HEK293T (cell line): ENCODE results near the gene BCAS1.

ENCODE experiments used
- CTCF ChIA-PET: fragments of 350-600 bp; formaldehyde crosslinking; extraction: SDS; loops from one replicate; lab custom pipeline; 2021; ENCODE audit warnings: antibody characterized with exemption, inconsistent platforms; lab: Yijun Ruan, JAX
- POLR2A ChIA-PET: fragments of 350-600 bp; formaldehyde crosslinking; extraction: SDS; loops from one replicate; lab custom pipeline; 2020; ENCODE audit warnings: antibody characterized with exemption, inconsistent platforms; lab: Yijun Ruan, JAX
- DNase-seq: peaks from one replicate; pipeline ENCODE4 v3.0.0; 2012; ENCODE audit warnings: mixed read lengths; ENCODE audit errors: extremely low spot score
- ARNT ChIP-seq: fragments of 450-650 bp; IDR thresholded peaks from 2 replicates; pipeline ENCODE4 v1.6.1; 2017; ENCODE audit warnings: mild to moderate bottlenecking
- BHLHE40 ChIP-seq: fragments of 450-650 bp; IDR thresholded peaks from 2 replicates; pipeline ENCODE4 v1.6.1; 2016; ENCODE audit warnings: mild to moderate bottlenecking, moderate library complexity, borderline replicate concordance
- CTBP1 ChIP-seq: fragments of 450-650 bp; IDR thresholded peaks from 2 replicates; pipeline ENCODE4 v1.6.1; 2016; ENCODE audit warnings: borderline replicate concordance
- ELF4 ChIP-seq: fragments of 450-650 bp; IDR thresholded peaks from 2 replicates; pipeline ENCODE4 v1.6.1; 2017; ENCODE audit warnings: antibody characterized with exemption
- FOXA1 ChIP-seq: fragments of 450-650 bp; IDR thresholded peaks from 2 replicates; pipeline ENCODE4 v1.6.1; 2016; ENCODE audit warnings: mild to moderate bottlenecking
- FOXK2 ChIP-seq: fragments of 450-650 bp; IDR thresholded peaks from 2 replicates; pipeline ENCODE4 v1.6.1; 2016; ENCODE audit warnings: mild to moderate bottlenecking
- FOXM1 ChIP-seq: fragments of 450-650 bp; IDR thresholded peaks from 2 replicates; pipeline ENCODE4 v1.6.1; 2017; ENCODE audit warnings: mild to moderate bottlenecking, borderline replicate concordance
- HDGF ChIP-seq: fragments of 450-650 bp; IDR thresholded peaks from 2 replicates; pipeline ENCODE4 v1.6.1; 2017; ENCODE audit warnings: antibody characterized with exemption, borderline replicate concordance
- L3MBTL2 ChIP-seq: fragments of 450-650 bp; conservative IDR thresholded peaks from 2 replicates; pipeline ENCODE4 v1.6.1; 2016; ENCODE audit warnings: mild to moderate bottlenecking
- LEF1 ChIP-seq: fragments of 450-650 bp; IDR thresholded peaks from 2 replicates; pipeline ENCODE4 v1.6.1; 2017; ENCODE audit warnings: mild to moderate bottlenecking, borderline replicate concordance
- NFRKB ChIP-seq: fragments of 450-650 bp; IDR thresholded peaks from 2 replicates; pipeline ENCODE4 v1.6.1; 2016; ENCODE audit warnings: mild to moderate bottlenecking, moderate library complexity
- SP1 ChIP-seq: fragments of 450-650 bp; IDR thresholded peaks from 2 replicates; pipeline ENCODE4 v1.6.1; 2017
- SUZ12 ChIP-seq: fragments of 450-650 bp; IDR thresholded peaks from 2 replicates; pipeline ENCODE4 v1.6.1; 2016; ENCODE audit warnings: mild to moderate bottlenecking
- TARDBP ChIP-seq: fragments of 450-650 bp; IDR thresholded peaks from 2 replicates; pipeline ENCODE4 v1.6.1; 2016
- ZNF384 ChIP-seq: fragments of 450-650 bp; IDR thresholded peaks from 2 replicates; pipeline ENCODE4 v1.6.1; 2016
- TF ChIP-seq, protein P1 (sequence below): fragments of 450-650 bp; IDR thresholded peaks from 2 replicates; pipeline ENCODE4 v1.6.1; 2016

The BCAS1 gene

DNA sequence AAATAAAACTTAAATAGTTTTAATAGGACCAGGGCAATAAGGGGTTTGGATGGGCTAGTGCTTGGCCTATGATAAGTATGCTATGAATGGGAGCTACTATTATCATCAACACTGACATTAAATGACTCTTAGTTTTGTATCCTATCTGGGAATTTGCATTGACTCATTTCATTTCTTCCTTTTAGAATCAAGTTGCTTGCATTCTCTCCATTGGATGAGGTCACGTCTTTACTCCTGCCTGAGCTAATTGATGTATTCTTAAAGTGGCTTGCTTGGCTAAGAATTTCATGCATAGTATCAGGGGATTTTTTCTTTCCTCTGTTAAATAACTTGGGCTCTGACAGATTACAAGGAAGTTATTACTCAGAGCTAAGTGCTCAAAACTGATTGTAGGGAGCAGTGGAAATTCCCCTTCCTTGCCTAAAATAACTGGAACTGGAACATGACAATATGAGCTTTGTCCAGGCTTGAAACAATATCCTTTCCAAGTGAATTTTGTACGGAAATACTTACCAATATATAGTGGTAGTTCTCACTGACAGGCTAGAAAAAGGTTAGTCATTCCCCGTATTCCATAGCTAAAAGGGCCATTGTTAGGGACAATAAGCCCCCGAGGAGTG lies 169.9 kb downstream of the BCAS1 start:
- CTCF ChIA-PET, result interaction anchor here (0.7 to 2.6 kb wide), 2 partner anchors 15 to 1640 kb away, joined by 3 to 14 read pairs; no protein-coding TSS in a partner anchor
- POLR2A ChIA-PET, result interaction anchor here (1.1 to 1.3 kb wide), 2 partner anchors 15 to 19 kb away, joined by 3 to 5 read pairs; no protein-coding TSS in a partner anchor
- TF ChIP-seq L3MBTL2 (no peak), NFRKB (no peak), ZNF384 (no peak), BHLHE40 (no peak), ARNT (no peak)
- no peak for DNase-seq

DNA sequence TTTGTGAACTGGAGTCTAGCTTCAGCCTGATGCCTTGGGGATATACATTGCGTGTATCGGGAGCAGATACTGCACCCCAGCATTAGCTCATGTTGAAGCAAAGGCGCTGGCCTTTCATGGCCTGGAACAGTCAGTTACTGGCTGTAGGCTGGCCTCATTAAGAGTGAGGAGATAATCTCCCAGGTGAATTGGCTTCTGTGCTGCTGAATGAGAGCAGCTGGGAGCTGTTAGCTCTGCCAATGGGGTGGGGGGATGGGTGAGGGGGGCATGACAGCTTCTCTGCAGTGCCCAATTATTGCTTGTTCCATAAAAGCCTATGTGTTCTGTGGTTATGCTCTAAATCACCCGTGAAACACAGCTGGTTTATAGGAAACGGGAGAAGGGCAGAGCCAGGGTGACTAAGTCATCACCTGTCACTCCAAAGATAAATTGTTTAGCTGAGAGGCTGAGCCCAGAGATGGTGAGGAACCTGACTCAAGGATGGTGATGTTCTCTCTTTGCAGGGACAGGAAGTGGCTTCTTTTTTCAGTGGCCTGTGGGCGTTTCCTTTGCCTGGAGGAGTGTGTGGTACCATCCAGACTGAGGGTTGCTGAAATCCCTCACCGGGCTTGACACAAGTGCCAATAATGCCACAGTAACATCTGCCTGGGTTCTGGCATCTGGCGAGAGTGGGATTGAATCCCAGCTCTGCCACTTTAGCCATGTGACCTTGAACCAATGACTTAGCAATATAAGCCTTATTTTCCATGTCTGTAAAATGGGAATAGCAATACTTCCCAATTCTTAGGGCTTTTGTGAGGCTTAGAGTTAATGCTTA lies 170.8 kb downstream of the BCAS1 start:
- CTCF ChIA-PET, result interaction anchor here (0.5 to 0.6 kb wide), 2 partner anchors 8 to 65 kb away, joined by 3 to 5 read pairs; no protein-coding TSS in a partner anchor
- TF ChIP-seq, protein P1, sequence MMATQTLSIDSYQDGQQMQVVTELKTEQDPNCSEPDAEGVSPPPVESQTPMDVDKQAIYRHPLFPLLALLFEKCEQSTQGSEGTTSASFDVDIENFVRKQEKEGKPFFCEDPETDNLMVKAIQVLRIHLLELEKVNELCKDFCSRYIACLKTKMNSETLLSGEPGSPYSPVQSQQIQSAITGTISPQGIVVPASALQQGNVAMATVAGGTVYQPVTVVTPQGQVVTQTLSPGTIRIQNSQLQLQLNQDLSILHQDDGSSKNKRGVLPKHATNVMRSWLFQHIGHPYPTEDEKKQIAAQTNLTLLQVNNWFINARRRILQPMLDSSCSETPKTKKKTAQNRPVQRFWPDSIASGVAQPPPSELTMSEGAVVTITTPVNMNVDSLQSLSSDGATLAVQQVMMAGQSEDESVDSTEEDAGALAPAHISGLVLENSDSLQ, result peak; percentile 92
- no peak for TF ChIP-seq CTBP1
- TF ChIP-seq ZNF384, result no peak
- no peak for TF ChIP-seq TARDBP
- no peak for DNase-seq
- POLR2A ChIA-PET, result interaction anchor here (1.3 kb wide), 1 partner anchor 18 kb away, joined by 3 read pairs; no protein-coding TSS in a partner anchor

DNA sequence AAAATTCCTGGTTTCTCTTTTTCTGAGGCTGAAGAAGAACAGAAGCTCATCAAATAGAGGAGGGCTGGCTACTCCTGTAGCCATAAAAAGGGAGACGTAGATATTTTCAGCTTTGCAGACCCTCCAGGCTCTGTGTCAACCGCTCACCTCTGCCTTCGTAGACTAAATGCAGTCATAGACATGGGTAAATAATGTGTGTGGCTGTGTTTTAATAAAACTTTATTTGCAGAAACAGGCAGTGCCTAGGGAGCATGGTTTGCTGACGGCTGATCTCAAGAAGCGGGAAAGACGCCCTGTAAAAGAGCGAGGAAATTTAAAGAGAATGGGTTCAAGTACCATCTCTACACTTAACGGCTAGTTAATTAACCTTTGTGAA lies 171.8 kb downstream of the BCAS1 start:
- no peak for DNase-seq
- no peak for TF ChIP-seq ARNT
- TF ChIP-seq TARDBP, result no peak
- no peak for TF ChIP-seq BHLHE40
- no peak for TF ChIP-seq FOXK2
- TF ChIP-seq, protein P1, result no peak
- no peak for TF ChIP-seq NFRKB
- no peak for TF ChIP-seq ELF4
- TF ChIP-seq ZNF384, result no peak
- no peak for TF ChIP-seq SP1
- TF ChIP-seq SUZ12, result no peak
- ChIA-PET POLR2A (no interaction called here), CTCF (interaction anchor here (1.1 kb wide), 1 partner anchor 21 kb away, joined by 4 read pairs; no protein-coding TSS in a partner anchor)

DNA sequence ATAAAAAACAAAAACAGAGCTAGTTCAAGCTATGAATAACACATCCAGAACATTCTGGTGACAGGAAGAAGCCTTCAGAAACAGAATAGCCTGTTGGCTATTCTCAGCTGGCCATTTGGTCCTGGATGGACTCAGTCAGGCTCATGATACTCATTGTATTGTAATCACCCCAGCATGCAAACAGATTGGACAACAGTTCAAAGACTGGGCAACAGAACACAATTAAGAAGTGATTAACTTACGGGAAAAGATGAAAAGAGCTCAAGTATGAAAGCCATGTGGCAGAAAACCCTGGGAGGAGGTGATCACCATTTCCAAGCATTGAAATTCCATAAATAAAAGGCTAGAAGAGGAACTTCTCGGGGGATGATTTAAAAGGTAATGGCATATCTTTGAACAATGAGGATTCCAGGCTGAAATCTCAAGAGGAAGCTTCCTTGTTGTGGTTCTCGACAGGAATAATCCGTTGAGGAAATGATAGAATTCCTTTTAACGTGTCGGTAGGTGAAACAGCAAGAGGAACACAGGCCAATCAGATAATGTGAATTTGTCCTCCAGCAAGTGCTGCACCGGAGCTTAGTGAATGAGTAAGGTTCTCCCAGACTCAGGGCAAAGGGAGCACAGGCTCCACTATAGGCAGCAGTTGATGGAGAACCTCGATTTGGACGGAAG lies 172.4 kb downstream of the BCAS1 start:
- no peak for DNase-seq
- POLR2A ChIA-PET, result no interaction called here
- CTCF ChIA-PET, result interaction anchor here (1.1 kb wide), 1 partner anchor 22 kb away, joined by 4 read pairs; no protein-coding TSS in a partner anchor
- no peak for TF ChIP-seq FOXA1
- TF ChIP-seq, protein P1, result no peak
- no peak for TF ChIP-seq LEF1
- no peak for TF ChIP-seq ARNT
- no peak for TF ChIP-seq SUZ12
- TF ChIP-seq SP1, result no peak

DNA sequence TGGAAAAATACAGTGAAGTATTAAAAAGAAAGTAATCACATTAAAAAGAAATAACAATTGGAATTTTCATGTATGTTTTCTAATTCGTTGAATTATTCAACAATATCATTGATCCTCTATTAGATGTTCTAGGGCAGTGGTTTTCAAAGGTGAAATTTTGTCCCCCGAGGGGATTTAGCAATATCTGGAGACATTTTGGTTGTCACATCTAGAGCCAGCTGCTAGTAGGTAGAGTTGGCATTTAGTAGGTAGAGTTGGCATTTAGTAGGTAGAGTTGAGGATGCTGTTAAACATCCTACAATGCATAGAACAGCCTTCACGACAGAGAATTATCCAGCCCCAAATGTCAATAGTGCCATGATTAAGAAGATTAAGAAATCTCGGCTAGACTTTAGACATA lies 173.7 kb downstream of the BCAS1 start:
- ChIA-PET CTCF (no interaction called here), POLR2A (no interaction called here)
- DNase-seq, result no peak
- no peak for TF ChIP-seq TARDBP
- no peak for TF ChIP-seq FOXK2
- TF ChIP-seq ELF4, result no peak
- TF ChIP-seq BHLHE40, result no peak
- no peak for TF ChIP-seq HDGF
- TF ChIP-seq LEF1, result no peak
- TF ChIP-seq FOXA1, result no peak
- no peak for TF ChIP-seq ARNT
- TF ChIP-seq NFRKB, result no peak
- TF ChIP-seq SP1, result no peak

DNA sequence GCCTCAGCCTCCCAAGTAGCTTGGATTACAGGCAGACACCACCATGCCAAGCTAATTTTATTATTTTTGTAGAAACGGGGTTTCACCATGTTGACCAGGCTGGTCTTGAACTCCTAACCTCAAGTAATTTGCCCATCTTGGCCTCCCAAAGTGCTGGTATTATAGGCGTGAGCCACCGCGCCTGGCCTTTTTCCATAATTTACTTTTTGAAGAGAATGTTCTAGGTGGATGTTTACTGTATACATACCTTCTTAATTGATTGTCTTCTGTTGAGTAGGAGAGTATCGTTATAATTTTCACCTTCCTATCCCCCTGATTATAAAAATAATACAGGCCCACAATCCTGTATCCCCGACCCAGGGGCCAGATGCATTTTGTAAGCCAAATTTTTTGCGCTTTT lies 174.4 kb downstream of the BCAS1 start:
- CTCF ChIA-PET, result no interaction called here
- TF ChIP-seq TARDBP, result no peak
- TF ChIP-seq FOXK2, result no peak
- TF ChIP-seq ELF4, result no peak
- TF ChIP-seq ARNT, result no peak
- no peak for TF ChIP-seq HDGF
- no peak for TF ChIP-seq FOXM1
- TF ChIP-seq CTBP1, result no peak
- no peak for TF ChIP-seq SP1
- TF ChIP-seq BHLHE40, result no peak
- TF ChIP-seq NFRKB, result no peak
- no peak for TF ChIP-seq L3MBTL2
- no peak for TF ChIP-seq FOXA1
- no peak for TF ChIP-seq SUZ12
- TF ChIP-seq, protein P1, result no peak
- TF ChIP-seq ZNF384, result no peak
- no peak for DNase-seq
- POLR2A ChIA-PET, result no interaction called here
